DOHH2 (cell line): Measurements from ENCODE around the gene DNM1.

Source experiments
- EZH2phosphoT487 ChIP-seq: fragments of 200-600 bp; sonication (generic); IDR thresholded peaks from 2 replicates; pipeline ENCODE4 v1.6.1; 2017; ENCODE audit warnings: borderline replicate concordance, mild to moderate bottlenecking, antibody characterized with exemption, low read length, moderate library complexity, mixed read lengths
- TF ChIP-seq, protein P1 (sequence below): fragments of 200-600 bp; sonication (generic); IDR thresholded peaks from one replicate; pipeline ENCODE4 v1.5.1; 2014; ENCODE audit warnings: antibody characterized with exemption, mild to moderate bottlenecking, low read depth, low read length; ENCODE audit not compliant: poor library complexity, severe bottlenecking

DNA sequence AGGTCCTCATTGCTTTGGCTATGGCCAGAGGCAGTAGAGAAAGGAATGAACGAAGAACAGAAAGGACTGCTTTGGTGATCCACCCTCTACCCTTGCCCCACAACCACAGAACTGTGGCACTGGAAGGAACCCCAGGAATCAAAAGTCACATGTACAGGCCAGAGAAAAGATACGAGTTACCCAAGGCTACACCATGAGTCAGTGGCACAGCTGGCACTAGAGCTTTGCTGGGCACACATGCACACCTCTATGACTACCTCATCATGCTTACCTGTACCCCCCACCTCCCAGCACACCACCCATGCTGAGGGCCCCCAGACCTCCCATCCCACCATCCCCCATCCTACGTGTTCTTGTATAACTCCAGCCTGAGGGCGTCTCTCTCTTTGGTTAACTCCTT, 59.5 kb downstream of the DNM1 start:
- TF ChIP-seq, protein P1, sequence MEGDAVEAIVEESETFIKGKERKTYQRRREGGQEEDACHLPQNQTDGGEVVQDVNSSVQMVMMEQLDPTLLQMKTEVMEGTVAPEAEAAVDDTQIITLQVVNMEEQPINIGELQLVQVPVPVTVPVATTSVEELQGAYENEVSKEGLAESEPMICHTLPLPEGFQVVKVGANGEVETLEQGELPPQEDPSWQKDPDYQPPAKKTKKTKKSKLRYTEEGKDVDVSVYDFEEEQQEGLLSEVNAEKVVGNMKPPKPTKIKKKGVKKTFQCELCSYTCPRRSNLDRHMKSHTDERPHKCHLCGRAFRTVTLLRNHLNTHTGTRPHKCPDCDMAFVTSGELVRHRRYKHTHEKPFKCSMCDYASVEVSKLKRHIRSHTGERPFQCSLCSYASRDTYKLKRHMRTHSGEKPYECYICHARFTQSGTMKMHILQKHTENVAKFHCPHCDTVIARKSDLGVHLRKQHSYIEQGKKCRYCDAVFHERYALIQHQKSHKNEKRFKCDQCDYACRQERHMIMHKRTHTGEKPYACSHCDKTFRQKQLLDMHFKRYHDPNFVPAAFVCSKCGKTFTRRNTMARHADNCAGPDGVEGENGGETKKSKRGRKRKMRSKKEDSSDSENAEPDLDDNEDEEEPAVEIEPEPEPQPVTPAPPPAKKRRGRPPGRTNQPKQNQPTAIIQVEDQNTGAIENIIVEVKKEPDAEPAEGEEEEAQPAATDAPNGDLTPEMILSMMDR: no peak
- TF ChIP-seq EZH2phosphoT487: no peak
